ENCODE data around the gene C1RL. TPM values are rescaled to one million over a fixed set of nuclear protein-coding genes. Genes with fewer than 3 reads are reported as not detected.

The C1RL gene, protein sequence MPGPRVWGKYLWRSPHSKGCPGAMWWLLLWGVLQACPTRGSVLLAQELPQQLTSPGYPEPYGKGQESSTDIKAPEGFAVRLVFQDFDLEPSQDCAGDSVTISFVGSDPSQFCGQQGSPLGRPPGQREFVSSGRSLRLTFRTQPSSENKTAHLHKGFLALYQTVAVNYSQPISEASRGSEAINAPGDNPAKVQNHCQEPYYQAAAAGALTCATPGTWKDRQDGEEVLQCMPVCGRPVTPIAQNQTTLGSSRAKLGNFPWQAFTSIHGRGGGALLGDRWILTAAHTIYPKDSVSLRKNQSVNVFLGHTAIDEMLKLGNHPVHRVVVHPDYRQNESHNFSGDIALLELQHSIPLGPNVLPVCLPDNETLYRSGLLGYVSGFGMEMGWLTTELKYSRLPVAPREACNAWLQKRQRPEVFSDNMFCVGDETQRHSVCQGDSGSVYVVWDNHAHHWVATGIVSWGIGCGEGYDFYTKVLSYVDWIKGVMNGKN
- 28.4 and 28.9 TPM in 2 replicates for total RNA-seq

GRCh38 chr12:7108796-7109571 lies at the start of gene C1RL:
Gene C1RL, minus strand, starts transcription at chr12:7109214. Its CDS starts 34 bp downstream, at chr12:7109180.
- intact Hi-C loops (cut with micrococcal nuclease) = loop anchor here (1.0 to 2.0 kb wide), 7 partner anchors 16 to 240 kb away; partner anchors contain the start of genes C12orf57, C1R, CLSTN3 and EMG1

- intact Hi-C loops (cut with micrococcal nuclease) = no loop called here
Measured at GRCh38 chr12:7157391-7157790, 48.4 kb upstream of the C1RL start.

DNA sequence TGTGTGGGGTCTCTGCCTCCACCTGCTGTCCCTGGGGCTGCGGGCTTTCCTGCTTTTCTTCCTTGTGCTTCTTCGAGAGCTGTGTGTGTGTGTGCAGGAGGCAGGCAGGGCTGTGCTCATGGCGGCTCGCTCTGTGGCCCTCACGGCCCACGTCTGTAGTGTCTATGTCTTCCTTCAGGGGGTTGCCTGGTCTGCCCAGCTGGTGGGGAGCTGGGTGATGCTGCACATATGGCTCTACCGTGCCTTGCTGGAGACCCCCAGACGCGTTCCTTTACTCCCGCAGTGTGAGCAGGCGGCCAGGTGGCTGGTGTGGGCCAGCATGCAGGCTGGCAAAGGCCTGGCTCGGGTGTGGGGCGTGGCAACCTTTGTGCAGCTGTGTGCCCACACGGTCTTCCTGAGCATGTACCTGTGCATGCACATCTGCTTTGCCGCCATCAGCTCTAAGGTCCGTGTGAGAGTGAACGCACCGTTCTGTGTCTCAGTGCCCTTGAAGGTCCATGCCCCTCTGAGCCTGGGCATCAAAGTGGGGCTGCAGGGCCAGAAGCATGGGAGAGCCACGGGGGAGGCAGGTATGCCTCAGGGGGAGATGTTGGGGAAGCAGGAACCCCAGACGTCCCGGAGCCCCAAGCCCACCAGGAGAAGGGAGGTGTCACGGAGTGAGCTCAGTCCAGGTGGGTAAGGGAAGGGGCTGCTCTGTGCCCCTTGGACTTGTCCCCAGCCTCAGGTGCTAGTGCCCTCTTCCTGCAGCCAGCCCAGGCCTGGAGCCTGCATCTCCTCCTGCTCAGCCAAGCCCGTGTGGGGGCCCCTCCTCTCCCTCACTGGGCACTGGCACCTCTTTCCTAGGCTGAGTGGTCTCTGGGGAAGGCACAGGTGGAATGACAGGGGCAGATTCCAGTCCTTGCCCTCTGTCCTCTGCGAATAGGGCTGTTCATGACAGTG lies 47.5 kb upstream of the C1RL start:
- intact Hi-C loops (cut with micrococcal nuclease) = no loop called here

- intact Hi-C loops (cut with micrococcal nuclease) = no loop called here
Measured at GRCh38 chr12:7155471-7156034, 46.5 kb upstream of the C1RL start.

- intact Hi-C loops (cut with micrococcal nuclease) = no loop called here
Measured at GRCh38 chr12:7154901-7155470, 46.0 kb upstream of the C1RL start.

DNA sequence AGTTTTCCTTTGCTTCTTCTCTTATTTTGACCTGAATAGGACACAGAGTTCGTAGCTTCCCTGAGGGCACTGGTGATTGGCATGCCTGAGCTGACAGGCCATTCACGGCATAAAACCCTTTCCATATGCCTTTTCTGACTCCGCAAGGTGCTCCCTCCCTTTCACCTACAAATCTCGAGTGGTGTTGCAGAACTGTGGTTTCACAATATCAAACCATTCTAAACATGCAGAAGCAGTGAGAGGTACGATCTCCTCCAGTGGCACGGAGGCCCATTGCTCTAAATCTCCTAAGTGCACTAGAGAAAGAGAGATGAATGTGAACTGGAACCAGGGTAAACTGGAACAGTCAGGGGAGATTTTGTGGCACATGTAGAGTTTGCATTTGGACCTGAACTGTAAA lies 45.0 kb upstream of the C1RL start:
- intact Hi-C loops (cut with micrococcal nuclease) = no loop called here

DNA sequence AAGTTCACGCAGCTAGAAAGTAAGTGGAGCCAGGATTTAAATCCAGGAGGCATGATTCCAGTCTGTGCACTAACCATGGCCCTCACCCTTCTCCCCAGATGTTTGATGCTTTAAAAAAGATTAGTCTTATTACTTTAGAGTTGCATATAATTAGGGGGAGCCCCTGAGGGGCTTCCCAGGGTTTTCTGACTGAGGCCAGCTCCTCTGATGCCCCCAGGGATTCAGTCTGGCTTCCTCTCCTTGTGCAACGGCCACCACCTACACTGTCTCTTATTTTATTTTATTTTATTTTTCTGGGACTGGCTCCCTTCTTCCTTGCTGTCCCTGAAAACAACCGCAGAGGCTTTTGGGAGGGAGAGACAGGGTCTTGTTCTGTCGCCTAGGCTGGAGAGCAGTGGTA lies 43.8 kb upstream of the C1RL start:
- intact Hi-C loops (cut with micrococcal nuclease) = no loop called here

DNA sequence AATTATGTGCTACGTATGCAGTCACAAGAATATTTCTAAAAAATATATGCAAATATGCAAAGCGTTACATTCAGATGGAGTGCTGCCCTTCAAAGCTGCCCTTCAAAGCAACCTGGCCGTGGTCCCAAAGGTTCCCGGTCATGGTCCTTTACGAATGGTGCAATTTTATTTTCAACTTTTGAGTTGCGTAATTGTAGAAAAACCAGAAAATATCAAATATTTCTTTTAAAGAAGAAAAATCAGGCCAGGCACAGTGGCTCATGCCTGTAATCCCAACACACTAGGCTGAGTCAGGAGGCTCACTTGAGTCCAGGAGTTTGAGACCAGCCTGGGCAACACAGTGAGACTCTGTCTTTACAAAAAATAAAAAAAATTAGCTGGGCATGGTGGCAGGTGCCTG lies 42.5 kb upstream of the C1RL start:
- intact Hi-C loops (cut with micrococcal nuclease) = no loop called here

GRCh38 chr12:7150841-7151240 lies 41.8 kb upstream of the C1RL start:
- intact Hi-C loops (cut with micrococcal nuclease) = no loop called here

DNA sequence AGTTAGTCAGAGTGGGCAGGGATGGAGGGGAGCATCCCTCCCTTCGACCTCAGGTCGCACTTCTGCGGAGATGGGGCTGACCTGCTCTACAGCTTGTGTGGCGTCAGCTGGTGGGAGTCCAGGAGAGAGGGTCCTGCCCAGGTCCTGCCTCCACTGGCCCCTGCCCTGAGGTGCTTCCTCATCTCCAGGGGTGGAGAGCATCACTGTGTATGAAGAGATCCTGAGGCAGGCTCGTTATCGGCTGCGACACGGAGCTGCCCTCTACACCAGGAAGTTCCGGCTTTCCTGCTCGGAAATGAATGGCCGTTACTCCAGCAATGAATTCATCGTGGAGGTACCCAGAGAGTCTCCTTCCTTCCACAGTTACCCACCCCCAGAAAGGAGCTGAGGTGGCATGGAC lies 41.3 kb upstream of the C1RL start:
- intact Hi-C loops (cut with micrococcal nuclease) = no loop called here

DNA sequence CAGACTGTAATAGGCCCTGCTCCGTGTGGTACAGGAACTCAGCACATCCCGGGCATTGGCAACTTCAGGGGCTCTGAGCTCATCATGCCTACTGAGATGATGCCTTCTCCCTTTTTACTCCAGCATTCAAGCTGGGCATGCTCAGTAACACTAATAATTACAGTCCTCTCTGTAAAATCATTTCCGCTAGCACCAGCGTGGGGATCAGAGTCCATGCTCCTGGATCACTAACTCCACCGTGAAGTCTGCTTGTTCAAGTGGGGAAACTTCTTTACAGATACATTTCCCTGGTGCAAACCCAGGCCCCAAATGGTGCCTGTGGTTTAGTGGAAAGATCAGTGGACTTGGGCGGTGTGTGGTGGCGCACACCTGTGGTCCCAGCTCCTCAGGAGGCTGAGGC lies 37.9 kb upstream of the C1RL start:
- intact Hi-C loops (cut with micrococcal nuclease) = no loop called here

DNA sequence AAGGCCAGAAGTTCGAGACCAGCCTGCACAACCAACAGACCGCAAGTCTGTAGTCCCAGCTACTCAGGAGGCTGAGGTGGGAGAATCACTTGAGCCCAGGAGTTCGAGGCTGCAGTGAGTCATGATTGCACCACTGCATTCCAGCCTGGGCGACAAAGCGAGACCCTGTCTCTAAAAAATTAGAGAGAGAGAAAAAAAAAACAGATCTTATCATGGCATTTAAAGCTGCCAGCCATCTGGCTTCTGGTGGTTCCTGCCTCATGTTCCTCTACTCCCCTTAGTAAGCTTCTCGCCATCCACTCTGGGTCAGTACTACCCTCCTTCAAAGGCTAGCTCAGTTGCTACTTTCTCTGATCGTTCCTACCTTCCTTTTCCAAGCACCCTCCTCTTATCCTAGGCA lies 37.2 kb upstream of the C1RL start:
- intact Hi-C loops (cut with micrococcal nuclease) = no loop called here

- intact Hi-C loops (cut with micrococcal nuclease) = no loop called here
Measured at GRCh38 chr12:7145671-7146070, 36.7 kb upstream of the C1RL start.

DNA sequence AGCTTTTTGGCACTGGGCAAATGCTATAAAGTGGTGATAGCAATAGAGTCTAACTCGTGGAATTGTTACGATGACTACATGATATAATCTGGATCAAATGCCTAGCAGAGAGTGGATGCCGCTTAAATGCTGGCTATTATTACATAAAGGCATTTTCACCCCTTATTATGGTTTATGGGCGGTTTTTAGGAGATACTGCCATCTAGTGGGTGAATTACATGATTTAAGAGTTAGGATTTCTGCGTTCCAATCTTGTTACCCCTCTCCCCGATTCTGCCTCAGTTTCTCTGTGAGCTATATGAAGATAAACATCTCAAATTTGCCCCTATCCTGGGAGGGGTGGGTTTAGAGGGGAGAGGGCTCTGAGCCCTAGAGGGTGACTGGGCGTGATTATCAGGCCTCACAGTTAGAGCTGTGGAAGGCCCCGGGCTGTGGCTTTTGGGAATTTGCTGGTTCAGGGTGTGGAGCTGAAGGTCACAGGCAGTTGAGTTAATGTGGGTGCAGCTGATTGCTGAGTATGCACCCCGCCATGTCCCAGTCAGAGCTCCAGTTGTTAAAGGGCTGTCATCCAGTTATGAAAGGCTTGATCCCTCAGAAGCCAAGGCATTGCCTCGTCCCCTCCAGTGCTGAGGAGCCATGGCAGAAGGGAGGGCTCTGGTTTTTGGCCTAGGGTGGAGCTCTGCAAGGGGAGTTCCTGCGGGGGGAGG lies 35.6 kb upstream of the C1RL start:
- intact Hi-C loops (cut with micrococcal nuclease) = loop anchor here (5.0 kb wide), 1 partner anchor 43 kb away; the partner anchor contains the start of gene PEX5

- intact Hi-C loops (cut with micrococcal nuclease) = loop anchor here (5.0 kb wide), 1 partner anchor 44 kb away; the partner anchor contains the start of gene PEX5
Measured at GRCh38 chr12:7143564-7143963, 34.5 kb upstream of the C1RL start.

DNA sequence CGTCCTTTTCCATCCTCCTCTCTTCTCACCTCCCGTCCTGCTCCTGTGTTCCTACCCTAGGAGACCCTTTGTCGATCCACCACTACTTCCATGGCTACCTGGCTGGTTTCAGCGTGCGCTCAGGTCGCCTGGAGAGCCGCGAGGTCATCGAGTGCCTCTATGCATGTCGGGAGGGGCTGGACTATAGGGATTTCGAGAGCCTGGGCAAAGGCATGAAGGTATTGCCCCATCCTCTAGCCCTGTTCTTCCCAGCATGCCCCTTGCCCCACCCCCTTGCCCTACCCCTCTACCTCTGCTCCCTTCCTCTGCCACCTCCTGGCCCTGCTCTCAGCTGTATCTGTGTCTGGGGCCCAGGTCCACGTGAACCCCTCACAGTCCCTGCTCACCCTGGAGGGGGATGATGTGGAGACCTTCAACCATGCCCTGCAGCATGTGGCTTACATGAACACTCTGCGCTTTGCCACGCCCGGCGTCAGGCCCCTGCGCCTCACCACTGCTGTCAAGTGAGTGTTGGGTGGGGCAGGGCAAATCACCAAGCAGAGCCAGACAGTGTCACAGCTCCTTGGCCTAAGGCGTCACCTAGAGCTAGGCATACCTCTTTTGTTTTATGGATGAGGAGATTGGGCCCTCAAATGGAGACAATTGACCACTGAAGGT lies 33.9 kb upstream of the C1RL start:
- intact Hi-C loops (cut with micrococcal nuclease) = loop anchor here (5.0 kb wide), 1 partner anchor 44 kb away; the partner anchor contains the start of gene PEX5

- intact Hi-C loops (cut with micrococcal nuclease) = loop anchor here (5.0 kb wide), 1 partner anchor 45 kb away; the partner anchor contains the start of gene PEX5
Measured at GRCh38 chr12:7142056-7142644, 33.1 kb upstream of the C1RL start.

DNA sequence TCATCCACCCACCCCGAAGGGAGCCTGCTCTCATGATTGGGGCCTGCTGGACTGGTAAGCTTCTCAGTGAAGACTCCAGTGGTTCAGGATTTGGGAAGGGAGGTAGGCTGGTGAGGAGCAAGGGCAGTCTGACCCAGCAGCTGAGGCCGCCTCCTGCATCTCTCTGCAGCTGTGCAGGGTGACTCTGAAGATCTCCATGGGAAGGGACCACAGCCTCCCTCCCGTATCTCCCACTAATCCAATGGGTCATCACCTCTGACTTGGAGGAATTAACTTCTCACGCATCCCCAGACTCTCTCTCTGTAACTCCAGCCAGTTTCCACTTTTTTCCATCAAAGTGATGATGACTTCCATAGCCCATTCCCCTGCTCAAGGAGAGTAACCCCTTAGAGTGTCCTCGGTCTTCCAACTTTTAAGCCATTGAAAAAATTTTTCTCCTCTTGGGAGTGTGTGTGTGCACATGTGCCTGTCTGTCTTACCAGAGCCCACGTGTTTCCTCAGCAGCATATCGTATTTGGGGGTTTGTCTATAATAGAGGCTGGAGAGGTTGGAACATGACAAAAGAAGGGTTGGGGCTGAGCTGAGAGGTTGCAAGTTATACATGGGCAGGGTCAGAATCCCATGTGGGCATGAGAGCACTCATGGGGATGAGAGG lies 32.5 kb upstream of the C1RL start:
- intact Hi-C loops (cut with micrococcal nuclease) = loop anchor here (5.0 kb wide), 1 partner anchor 46 kb away; the partner anchor contains the start of gene PEX5
